Stimulated activated CD4-positive, alpha-beta T cell treated with anti-CD3 and anti-CD28 coated beads, Interleukin-1b, Interleukin-23, amount 100 ng/mL, for 48 hours (primary cell): ENCODE results near the gene CTCFL.

Experiments
- DNase-seq: peaks from one replicate; pipeline ENCODE4 v3.0.0-alpha.2; 2020

CTCFL gene, protein sequence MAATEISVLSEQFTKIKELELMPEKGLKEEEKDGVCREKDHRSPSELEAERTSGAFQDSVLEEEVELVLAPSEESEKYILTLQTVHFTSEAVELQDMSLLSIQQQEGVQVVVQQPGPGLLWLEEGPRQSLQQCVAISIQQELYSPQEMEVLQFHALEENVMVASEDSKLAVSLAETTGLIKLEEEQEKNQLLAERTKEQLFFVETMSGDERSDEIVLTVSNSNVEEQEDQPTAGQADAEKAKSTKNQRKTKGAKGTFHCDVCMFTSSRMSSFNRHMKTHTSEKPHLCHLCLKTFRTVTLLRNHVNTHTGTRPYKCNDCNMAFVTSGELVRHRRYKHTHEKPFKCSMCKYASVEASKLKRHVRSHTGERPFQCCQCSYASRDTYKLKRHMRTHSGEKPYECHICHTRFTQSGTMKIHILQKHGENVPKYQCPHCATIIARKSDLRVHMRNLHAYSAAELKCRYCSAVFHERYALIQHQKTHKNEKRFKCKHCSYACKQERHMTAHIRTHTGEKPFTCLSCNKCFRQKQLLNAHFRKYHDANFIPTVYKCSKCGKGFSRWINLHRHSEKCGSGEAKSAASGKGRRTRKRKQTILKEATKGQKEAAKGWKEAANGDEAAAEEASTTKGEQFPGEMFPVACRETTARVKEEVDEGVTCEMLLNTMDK

GRCh38 chr20:57524511-57525176 is at the start of gene CTCFL:
TSS of gene CTCFL (minus strand) at chr20:57525140. CDS start at chr20:57524205, 935 bp downstream.
- no peak for DNase-seq

DNA sequence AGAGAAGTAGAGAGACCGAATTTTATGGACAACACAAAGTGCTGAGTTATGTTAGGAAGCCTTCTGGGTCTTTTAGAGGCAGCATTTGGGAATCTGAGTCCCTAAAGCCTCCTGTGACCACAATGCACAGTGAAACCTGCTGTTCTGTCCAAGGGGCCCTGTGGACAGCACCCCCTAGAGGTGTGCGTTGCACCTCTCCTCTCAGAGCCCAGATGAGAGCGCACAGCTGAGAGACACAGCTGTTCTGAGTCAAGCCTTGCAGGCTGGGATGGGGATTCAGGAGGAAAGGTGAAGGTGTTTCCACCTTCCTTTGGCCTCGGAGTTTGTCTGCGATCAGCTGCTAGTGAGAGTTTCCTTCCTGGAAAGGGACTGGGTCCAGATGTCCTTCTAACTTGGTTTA is 49.0 kb upstream of the CTCFL start:
- DNase-seq, result no peak

- DNase-seq, result no peak
Measured at GRCh38 chr20:57573242-57573641, 48.3 kb upstream of the CTCFL start.

DNA sequence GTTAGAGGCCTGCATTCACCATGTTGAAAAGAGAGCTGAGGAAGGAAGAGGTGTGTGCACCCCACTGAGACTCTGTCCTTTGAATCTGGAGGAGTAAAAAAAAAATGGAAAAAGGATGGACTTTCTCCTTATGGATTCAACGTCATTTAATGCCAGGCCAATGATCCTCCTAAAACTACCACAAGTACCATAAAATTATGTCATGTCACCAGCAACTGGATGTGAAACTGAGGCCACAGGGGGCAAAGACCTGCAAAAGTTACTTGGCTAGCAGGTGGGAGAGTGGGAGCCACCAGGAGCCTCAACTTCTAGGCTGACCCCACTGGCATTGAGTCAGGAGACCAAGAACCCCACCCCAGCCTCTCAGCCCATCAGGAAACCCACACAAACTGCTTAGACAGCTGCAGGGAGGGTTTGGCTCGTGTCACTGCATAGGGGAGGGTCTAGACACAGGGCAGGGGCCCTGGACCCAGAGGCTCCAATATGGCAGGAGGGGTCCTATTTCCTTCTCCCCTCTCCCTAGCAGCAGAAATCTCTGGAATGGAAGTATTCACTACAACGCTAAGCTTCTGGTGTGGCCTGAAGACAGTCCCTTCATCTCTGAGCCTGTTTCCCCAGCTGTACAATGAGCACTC is 47.0 kb upstream of the CTCFL start:
- DNase-seq, result no peak

DNA sequence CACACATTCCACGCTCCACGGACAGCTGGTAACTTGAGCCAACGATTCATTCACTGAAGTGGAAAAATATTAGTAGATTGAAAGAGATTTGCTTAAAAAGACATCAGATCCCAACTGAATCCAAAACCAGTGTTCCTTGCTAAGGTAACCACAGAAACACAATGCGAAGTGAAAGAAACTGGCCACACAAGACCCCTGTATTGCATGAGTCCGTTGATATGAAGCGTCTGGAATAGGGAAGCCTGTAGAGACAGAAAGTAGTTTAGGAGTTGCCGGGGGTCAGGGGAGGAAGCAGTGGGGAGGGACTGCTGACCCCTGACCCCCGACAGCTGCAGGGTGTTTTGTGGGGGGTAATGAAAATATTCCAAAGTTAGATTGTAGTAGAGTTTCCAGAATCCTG is 46.0 kb upstream of the CTCFL start:
- DNase-seq, result no peak

GRCh38 chr20:57570145-57570850 is 45.4 kb upstream of the CTCFL start:
- DNase-seq, result no peak

DNA sequence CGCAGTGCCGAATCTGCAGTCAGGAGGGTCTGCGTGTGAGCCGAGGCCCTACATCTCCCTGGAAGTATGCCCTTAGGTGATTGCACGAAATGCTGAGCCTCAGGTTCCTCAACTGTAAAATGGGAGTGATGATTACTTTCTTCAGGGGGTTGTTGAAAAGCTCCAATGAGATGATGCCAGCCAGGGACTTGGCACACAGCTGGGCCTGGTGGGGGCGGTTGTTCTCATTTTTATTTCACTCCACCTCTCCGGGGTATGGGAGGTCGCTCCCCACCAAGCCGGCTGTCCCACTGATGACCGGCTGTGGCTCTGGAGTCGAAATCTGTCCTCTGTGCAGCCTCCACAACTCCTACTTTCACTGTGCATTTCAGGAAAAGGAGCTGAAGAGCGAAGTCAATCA is 44.0 kb upstream of the CTCFL start:
- DNase-seq, result no peak

DNA sequence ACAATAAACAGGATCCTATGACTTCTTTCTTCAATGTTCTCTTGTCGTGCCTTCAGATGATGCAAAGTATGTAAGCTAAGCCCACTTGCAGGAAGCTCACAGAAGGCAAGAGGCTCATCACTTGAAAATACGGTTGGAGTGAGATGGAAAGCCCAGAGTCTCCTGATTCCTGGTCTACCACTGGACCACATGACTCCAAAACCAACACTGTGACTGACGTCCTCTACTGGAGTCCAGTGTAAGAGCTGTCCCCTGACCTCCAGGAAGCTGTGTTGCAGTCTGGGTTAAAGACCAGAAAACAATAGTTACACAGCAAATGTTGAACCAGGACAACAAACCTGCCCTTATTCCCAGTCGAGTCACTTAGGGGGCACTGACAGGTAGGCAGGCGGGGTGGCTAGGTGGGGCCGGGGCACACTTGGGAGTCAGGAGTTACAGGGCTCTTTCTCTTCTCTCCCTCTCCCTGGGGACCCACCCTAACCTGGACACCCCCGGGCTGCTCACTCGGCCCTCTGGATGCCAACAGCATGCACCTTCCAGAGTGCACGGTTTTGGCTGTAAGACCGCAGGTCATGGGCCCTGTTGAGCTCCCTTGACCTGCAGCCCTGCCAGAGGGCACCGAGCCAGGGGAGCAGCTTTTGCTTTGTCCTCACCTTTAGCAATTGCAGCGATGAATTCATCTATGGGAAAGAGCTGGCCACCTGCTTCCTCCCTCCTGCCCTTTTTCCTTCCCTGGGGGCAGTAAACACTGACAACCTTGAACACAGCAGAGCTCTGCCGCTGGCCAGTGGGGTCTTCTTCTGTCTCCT is 43.4 kb upstream of the CTCFL start:
- no peak for DNase-seq

GRCh38 chr20:57567471-57568079 is 42.6 kb upstream of the CTCFL start:
- no peak for DNase-seq

- DNase-seq, result no peak
Measured at GRCh38 chr20:57566803-57567459, 42.0 kb upstream of the CTCFL start.

- DNase-seq, result no peak
Measured at GRCh38 chr20:57566399-57566798, 41.5 kb upstream of the CTCFL start.

DNA sequence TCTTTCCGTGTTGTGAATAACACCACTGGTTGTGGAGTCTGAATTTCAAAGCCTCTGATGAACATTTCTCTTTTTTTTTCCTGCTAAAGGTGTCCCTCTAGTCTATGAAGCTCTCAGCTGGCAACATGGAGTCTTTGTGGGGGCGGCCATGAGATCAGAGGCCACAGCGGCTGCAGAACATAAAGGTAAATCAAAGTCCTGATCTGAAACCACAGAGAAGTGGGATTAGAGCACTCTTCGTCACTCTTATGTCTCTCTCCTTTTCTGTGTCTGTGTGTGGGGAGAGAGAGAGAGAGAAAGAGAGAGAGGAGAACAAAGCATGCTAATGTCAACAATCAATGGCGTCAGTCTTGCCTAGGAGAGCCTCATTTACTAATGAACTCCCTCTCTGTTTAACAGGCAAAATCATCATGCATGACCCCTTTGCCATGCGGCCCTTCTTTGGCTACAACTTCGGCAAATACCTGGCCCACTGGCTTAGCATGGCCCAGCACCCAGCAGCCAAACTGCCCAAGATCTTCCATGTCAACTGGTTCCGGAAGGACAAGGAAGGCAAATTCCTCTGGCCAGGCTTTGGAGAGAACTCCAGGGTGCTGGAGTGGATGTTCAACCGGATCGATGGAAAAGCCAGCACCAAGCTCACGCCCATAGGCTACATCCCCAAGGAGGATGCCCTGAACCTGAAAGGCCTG is 40.2 kb upstream of the CTCFL start:
- DNase-seq, result no peak

DNA sequence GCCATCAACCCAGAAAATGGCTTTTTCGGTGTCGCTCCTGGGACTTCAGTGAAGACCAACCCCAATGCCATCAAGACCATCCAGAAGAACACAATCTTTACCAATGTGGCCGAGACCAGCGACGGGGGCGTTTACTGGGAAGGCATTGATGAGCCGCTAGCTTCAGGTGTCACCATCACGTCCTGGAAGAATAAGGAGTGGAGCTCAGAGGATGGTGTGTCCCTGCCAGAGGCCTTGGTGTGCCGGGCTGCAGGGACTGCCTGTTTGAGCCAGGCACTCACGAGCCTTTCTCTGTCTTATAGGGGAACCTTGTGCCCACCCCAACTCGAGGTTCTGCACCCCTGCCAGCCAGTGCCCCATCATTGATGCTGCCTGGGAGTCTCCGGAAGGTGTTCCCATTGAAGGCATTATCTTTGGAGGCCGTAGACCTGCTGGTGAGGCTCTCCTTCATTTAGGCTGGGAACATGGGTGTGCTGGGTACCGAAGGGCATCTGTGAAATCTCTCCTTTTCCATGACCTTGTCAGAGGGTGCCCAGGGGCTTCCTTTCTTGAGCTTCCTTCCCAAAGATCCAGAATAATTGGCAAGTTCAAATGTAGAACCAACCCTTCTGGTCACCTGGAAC is 39.4 kb upstream of the CTCFL start:
- DNase-seq, result no peak

DNA sequence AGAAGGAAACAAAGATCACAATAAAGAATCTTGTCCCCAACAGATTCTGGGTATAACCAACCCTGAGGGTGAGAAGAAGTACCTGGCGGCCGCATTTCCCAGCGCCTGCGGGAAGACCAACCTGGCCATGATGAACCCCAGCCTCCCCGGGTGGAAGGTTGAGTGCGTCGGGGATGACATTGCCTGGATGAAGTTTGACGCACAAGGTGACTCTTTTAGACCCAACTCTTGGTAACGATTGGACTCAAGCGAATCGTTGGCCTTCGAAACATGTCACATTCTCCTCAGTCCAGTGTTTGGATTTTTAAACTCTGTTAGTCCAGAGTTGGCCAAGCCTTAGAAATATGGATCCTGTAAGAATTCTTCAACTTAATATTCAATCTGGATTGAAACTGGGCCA is 38.6 kb upstream of the CTCFL start:
- DNase-seq, result no peak

GRCh38 chr20:57562541-57563465 is 37.9 kb upstream of the CTCFL start:
- DNase-seq, result no peak

- no peak for DNase-seq
Measured at GRCh38 chr20:57561356-57562279, 36.7 kb upstream of the CTCFL start.

DNA sequence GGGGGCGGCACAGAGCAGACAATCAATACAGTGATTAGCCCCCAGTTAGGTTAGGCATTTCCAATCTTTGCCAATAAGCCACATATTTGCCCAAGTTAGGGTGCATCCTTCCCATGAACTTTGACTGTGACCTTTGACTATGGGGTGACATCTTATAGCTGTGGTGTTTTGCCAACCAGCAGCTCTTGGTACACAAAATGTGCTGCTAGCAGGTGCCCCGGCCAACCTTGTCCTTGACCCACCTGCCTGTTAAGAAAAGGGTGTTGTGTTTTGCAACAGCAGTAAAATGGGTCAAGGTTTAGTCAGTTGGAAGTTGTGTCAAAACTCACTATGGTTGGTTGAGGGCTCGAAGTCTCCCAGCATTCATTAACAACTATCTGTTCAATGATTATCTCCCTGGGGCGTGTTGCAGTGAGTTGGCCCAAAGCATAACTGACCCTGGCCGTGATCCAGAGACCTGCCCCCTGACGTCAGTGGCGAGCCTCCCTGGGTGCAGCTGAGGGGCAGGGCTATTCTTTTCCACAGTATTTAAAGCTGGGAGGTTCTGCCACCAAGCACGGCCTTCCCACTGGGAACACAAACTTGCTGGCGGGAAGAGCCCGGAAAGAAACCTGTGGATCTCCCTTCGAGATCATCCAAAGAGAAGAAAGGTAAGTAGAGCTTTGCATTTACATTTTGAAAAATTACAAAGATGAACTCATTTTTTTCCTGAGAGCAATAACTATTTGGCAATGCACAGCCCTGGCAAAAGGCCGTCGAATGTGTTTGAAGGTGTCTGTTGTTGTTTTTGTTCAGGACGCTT is 35.8 kb upstream of the CTCFL start, which contains the start of gene PCK1:
PCK1 (plus strand) TSS at position 557 of the 802 bp plus-strand sequence. CDS start 302 bp downstream, outside the sequence.
- no peak for DNase-seq
